Neural cell (in vitro differentiated cells): Measurements from ENCODE around the gene ZNF263.

Experiments used
- EP300 ChIP-seq: fragments of 450-650 bp; conservative IDR thresholded peaks from 2 replicates; pipeline ENCODE4 v1.6.1; 2014; ENCODE audit warnings: antibody characterized with exemption, mild to moderate bottlenecking, moderate library complexity; ENCODE audit not compliant: poor library complexity, severe bottlenecking
- EZH2 ChIP-seq: fragments of 200-600, 300-800 bp; shearing (Covaris generic), sonication (generic); IDR thresholded peaks from 2 replicates; pipeline ENCODE4 v1.6.1; 2014; ENCODE audit warnings: antibody characterized with exemption, low read length, borderline replicate concordance, mild to moderate bottlenecking; ENCODE audit not compliant: insufficient read depth, poor library complexity, severe bottlenecking
- POLR2AphosphoS5 ChIP-seq: IDR thresholded peaks from 2 replicates; pipeline ENCODE4 v1.6.1; 2012
- RAD21 ChIP-seq: fragments of 450-650 bp; conservative IDR thresholded peaks from 2 replicates; pipeline ENCODE4 v1.6.1; 2014; ENCODE audit warnings: antibody characterized with exemption, mild to moderate bottlenecking, moderate library complexity
- SMC3 ChIP-seq: fragments of 450-650 bp; conservative IDR thresholded peaks from 2 replicates; pipeline ENCODE4 v1.6.1; 2014; ENCODE audit warnings: antibody characterized with exemption, mild to moderate bottlenecking, moderate library complexity; ENCODE audit not compliant: poor library complexity
- TAF1 ChIP-seq: IDR thresholded peaks from 2 replicates; pipeline ENCODE4 v1.6.1; 2012; ENCODE audit warnings: low read depth
- TF ChIP-seq, protein P1 (sequence below): fragments of 450-650 bp; IDR thresholded peaks from 2 replicates; pipeline ENCODE4 v1.5.1; 2014; ENCODE audit warnings: antibody characterized with exemption, mild to moderate bottlenecking, moderate library complexity; ENCODE audit not compliant: poor library complexity, severe bottlenecking
- TF ChIP-seq, protein P2 (sequence below): IDR thresholded peaks from 2 replicates; pipeline ENCODE4 v1.6.1; 2012; ENCODE audit warnings: borderline replicate concordance

DNA sequence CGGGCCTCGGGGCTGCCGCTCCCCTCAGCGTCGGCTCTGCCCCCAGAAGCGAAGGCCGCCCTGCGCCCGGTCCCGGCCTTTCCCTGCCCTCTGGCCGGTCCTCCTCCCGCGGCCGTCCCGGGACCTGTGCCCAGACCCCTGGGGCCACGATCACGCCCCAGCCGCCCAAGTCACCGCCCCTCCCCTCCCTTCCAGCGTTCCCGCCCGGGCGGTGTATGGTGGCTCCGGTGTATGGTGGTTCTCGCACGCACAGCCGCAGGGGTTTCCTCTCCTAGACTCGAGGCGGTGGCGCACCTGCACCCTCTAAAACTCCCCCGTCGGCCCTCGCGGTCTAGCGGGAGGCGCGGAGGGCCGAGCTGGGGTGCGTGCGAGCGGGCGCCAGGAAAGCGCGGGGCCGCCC lies 11.9 kb downstream of the ZNF263 start:
- TF ChIP-seq POLR2AphosphoS5 (no peak), EZH2 (no peak), EP300 (no peak), SMC3 (no peak), RAD21 (no peak), TAF1 (no peak)
- TF ChIP-seq, protein P1, sequence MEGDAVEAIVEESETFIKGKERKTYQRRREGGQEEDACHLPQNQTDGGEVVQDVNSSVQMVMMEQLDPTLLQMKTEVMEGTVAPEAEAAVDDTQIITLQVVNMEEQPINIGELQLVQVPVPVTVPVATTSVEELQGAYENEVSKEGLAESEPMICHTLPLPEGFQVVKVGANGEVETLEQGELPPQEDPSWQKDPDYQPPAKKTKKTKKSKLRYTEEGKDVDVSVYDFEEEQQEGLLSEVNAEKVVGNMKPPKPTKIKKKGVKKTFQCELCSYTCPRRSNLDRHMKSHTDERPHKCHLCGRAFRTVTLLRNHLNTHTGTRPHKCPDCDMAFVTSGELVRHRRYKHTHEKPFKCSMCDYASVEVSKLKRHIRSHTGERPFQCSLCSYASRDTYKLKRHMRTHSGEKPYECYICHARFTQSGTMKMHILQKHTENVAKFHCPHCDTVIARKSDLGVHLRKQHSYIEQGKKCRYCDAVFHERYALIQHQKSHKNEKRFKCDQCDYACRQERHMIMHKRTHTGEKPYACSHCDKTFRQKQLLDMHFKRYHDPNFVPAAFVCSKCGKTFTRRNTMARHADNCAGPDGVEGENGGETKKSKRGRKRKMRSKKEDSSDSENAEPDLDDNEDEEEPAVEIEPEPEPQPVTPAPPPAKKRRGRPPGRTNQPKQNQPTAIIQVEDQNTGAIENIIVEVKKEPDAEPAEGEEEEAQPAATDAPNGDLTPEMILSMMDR = no peak
- TF ChIP-seq, protein P2, sequence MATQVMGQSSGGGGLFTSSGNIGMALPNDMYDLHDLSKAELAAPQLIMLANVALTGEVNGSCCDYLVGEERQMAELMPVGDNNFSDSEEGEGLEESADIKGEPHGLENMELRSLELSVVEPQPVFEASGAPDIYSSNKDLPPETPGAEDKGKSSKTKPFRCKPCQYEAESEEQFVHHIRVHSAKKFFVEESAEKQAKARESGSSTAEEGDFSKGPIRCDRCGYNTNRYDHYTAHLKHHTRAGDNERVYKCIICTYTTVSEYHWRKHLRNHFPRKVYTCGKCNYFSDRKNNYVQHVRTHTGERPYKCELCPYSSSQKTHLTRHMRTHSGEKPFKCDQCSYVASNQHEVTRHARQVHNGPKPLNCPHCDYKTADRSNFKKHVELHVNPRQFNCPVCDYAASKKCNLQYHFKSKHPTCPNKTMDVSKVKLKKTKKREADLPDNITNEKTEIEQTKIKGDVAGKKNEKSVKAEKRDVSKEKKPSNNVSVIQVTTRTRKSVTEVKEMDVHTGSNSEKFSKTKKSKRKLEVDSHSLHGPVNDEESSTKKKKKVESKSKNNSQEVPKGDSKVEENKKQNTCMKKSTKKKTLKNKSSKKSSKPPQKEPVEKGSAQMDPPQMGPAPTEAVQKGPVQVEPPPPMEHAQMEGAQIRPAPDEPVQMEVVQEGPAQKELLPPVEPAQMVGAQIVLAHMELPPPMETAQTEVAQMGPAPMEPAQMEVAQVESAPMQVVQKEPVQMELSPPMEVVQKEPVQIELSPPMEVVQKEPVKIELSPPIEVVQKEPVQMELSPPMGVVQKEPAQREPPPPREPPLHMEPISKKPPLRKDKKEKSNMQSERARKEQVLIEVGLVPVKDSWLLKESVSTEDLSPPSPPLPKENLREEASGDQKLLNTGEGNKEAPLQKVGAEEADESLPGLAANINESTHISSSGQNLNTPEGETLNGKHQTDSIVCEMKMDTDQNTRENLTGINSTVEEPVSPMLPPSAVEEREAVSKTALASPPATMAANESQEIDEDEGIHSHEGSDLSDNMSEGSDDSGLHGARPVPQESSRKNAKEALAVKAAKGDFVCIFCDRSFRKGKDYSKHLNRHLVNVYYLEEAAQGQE = no peak
